HEK293 (cell line): ENCODE measurements around the gene NDOR1.
A peak's percentile ranks its signal among the peaks of the same experiment; 100 is the strongest.

ENCODE experiments used
- CTCF ChIA-PET: fragments of 350-600 bp; formaldehyde crosslinking; extraction: SDS; loops from one replicate; lab custom pipeline; 2021; ENCODE audit warnings: antibody characterized with exemption; lab: Yijun Ruan, JAX
- POLR2A ChIA-PET: fragments of 300-600 bp; formaldehyde crosslinking; extraction: SDS; loops from one replicate; lab custom pipeline; 2020; ENCODE audit warnings: antibody characterized with exemption, inconsistent platforms; lab: Yijun Ruan, JAX
- H3K27ac ChIP-seq: fragments of 200-500 bp; sonication (Bioruptor generic); 2 replicates; pipeline ENCODE4 v1.5.1; 2014; ENCODE audit warnings: low read depth, low read length, control low read depth, inconsistent platforms; ENCODE audit errors: extremely low read depth
- H3K36me3 ChIP-seq, 2 experiments: fragments of 200-500 bp in 1 of 2; sonication (Bioruptor generic) in 1 of 2; 1 replicate in 1 of 2; 2 replicates in 1 of 2; pipeline ENCODE4 v1.5.1; 2014 to 2017; ENCODE audit warnings: inconsistent platforms in 2 of 2, low read length in 2 of 2; ENCODE audit not compliant: control insufficient read depth in 2 of 2, insufficient read depth in 1 of 2
- H3K4me1 ChIP-seq: fragments of 200-500 bp; sonication (Bioruptor generic); 2 replicates; pipeline ENCODE4 v1.5.1; 2014; ENCODE audit warnings: mild to moderate bottlenecking, low read length, inconsistent platforms; ENCODE audit not compliant: control insufficient read depth, insufficient read depth
- H3K4me3 ChIP-seq: 2 replicates; pipeline ENCODE4 v1.5.1; 2011; ENCODE audit warnings: low read depth, mild to moderate bottlenecking, control low read depth, low read length, moderate library complexity
- H3K9me3 ChIP-seq: fragments of 200-500 bp; sonication (Bioruptor generic); 2 replicates; pipeline ENCODE4 v1.5.1; 2014; ENCODE audit warnings: low read depth, low read length, inconsistent platforms; ENCODE audit not compliant: control insufficient read depth, insufficient read depth
- CTCF ChIP-seq: fragments of 450-650 bp; formaldehyde crosslinking; IDR thresholded peaks from 2 replicates; pipeline ENCODE4 v1.5.1; 2016; ENCODE audit warnings: missing biosample characterization, missing genetic modification characterization
- HOXC10 ChIP-seq: sonication (generic); formaldehyde crosslinking; IDR thresholded peaks from 2 replicates; pipeline ENCODE4 v1.8.1; 2023; ENCODE audit warnings: mild to moderate bottlenecking, missing genetic modification reagents
- PRDM10 ChIP-seq: fragments of 450-650 bp; formaldehyde crosslinking; IDR thresholded peaks from 2 replicates; pipeline ENCODE4 v1.5.1; 2016; ENCODE audit warnings: missing biosample characterization, missing genetic modification characterization
- SALL2 ChIP-seq: fragments of 450-650 bp; formaldehyde crosslinking; IDR thresholded peaks from 2 replicates; pipeline ENCODE4 v1.5.0; 2017; ENCODE audit warnings: missing biosample characterization, mild to moderate bottlenecking, missing genetic modification characterization, borderline replicate concordance
- SCRT1 ChIP-seq: fragments of 450-650 bp; formaldehyde crosslinking; IDR thresholded peaks from 2 replicates; pipeline ENCODE4 v1.5.1; 2016; ENCODE audit warnings: missing biosample characterization, missing genetic modification characterization, borderline replicate concordance
- ZNF10 ChIP-seq: fragments of 450-650 bp; formaldehyde crosslinking; IDR thresholded peaks from 2 replicates; pipeline ENCODE4 v1.5.1; 2017; ENCODE audit warnings: missing biosample characterization, missing genetic modification characterization
- ZNF146 ChIP-seq: fragments of 450-650 bp; formaldehyde crosslinking; IDR thresholded peaks from 2 replicates; pipeline ENCODE4 v1.5.1; 2016; ENCODE audit warnings: missing biosample characterization, missing genetic modification characterization
- ZNF169 ChIP-seq: fragments of 450-650 bp; formaldehyde crosslinking; IDR thresholded peaks from 2 replicates; pipeline ENCODE4 v1.5.1; 2016; ENCODE audit warnings: missing biosample characterization, missing genetic modification characterization
- ZNF184 ChIP-seq: fragments of 450-650 bp; IDR thresholded peaks from 2 replicates; pipeline ENCODE4 v1.5.1; 2018; ENCODE audit warnings: missing biosample characterization, mild to moderate bottlenecking, missing genetic modification characterization
- ZNF248 ChIP-seq: fragments of 450-650 bp; formaldehyde crosslinking; IDR thresholded peaks from 2 replicates; pipeline ENCODE4 v1.5.1; 2017; ENCODE audit warnings: missing biosample characterization, missing genetic modification characterization
- ZNF37A ChIP-seq: fragments of 450-650 bp; IDR thresholded peaks from 2 replicates; pipeline ENCODE4 v1.5.1; 2018; ENCODE audit warnings: missing biosample characterization, missing genetic modification characterization
- ZNF433 ChIP-seq: fragments of 450-650 bp; formaldehyde crosslinking; IDR thresholded peaks from 2 replicates; pipeline ENCODE4 v1.5.1; 2016; ENCODE audit warnings: missing biosample characterization, missing genetic modification characterization, low read depth
- ZNF513 ChIP-seq: fragments of 450-650 bp; IDR thresholded peaks from 2 replicates; pipeline ENCODE4 v1.5.1; 2018; ENCODE audit warnings: missing biosample characterization, missing genetic modification characterization
- ZNF521 ChIP-seq: fragments of 450-650 bp; formaldehyde crosslinking; IDR thresholded peaks from 2 replicates; pipeline ENCODE4 v1.5.1; 2017; ENCODE audit warnings: missing biosample characterization, mild to moderate bottlenecking, missing genetic modification characterization
- ZNF600 ChIP-seq: fragments of 450-650 bp; formaldehyde crosslinking; IDR thresholded peaks from 2 replicates; pipeline ENCODE4 v1.5.1; 2016; ENCODE audit warnings: missing biosample characterization, missing genetic modification characterization
- ZNF677 ChIP-seq: fragments of 450-650 bp; IDR thresholded peaks from 2 replicates; pipeline ENCODE4 v1.5.0; 2018; ENCODE audit warnings: missing biosample characterization, mild to moderate bottlenecking, missing genetic modification characterization, moderate library complexity
- ZNF843 ChIP-seq: fragments of 450-650 bp; formaldehyde crosslinking; IDR thresholded peaks from 2 replicates; pipeline ENCODE4 v1.5.1; 2016; ENCODE audit warnings: missing biosample characterization, missing genetic modification characterization
- TF ChIP-seq, protein P1 (sequence below): fragments of 450-650 bp; formaldehyde crosslinking; IDR thresholded peaks from 2 replicates; pipeline ENCODE4 v1.5.1; 2016; ENCODE audit warnings: missing biosample characterization, missing genetic modification characterization
- TF ChIP-seq, protein P2 (sequence below): fragments of 450-650 bp; formaldehyde crosslinking; IDR thresholded peaks from 2 replicates; pipeline ENCODE4 v1.5.1; 2016; ENCODE audit warnings: missing biosample characterization, missing genetic modification characterization, borderline replicate concordance

NDOR1 gene

DNA sequence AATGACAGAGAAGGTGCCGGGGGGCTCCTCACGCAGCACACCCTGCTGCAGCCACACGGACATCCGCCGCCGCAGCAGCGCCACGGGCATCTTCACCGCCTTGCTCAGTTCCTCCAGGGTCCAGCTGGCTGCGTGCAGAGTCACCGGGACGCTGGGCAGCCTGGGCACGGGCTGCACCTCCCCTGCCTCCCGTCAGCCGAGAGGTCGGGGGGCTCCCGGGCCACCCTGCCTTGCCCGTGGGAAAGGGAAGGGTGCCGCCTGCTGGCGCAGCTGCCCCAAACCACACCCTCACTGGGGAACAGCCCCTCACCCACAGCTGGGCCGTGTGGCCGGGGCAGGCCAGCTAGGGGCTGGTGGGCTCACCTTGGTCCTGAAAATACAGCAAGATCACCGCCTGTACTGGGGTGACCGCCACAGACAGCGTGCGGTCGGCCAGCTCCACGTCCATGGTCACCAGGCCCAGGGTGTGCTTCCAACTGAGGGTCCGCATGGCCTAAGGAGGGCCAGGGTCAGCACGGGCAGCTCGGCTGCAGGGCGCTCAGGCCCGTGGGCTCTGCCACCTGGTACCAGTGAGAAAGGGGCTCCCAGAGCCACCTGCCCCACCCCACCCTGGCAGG, 30.0 kb upstream of the NDOR1 start:
- Histone ChIP-seq H3K4me3 (no peak overlapping the region), H3K27ac (no peak overlapping the region), H3K9me3 (no peaks in the 10 kb centered on the region), H3K4me1 (no peaks in the 10 kb centered on the region), H3K36me3 (peaks cover 0 to 35% of the 10 kb centered on the region in 2 experiments; a peak in 2 of 3 replicates)
- POLR2A ChIA-PET, result interaction anchor here (0.8 to 3.1 kb wide), 6 partner anchors 8 to 69 kb away, joined by 3 to 20 read pairs (median 6); partner anchors contain the start of genes ANAPC2 and SSNA1
- TF ChIP-seq HOXC10 (CRISPR knock-in tag), result 0 out of 2 replicates have a peak, but pooled peaks have one; percentile 28
- TF ChIP-seq ZNF843 (tag by site-specific recombination), result no peak
- CTCF ChIA-PET, result interaction anchor here (1.1 to 3.1 kb wide), 4 partner anchors 20 to 61 kb away, joined by 4 to 12 read pairs (median 6); no protein-coding TSS in a partner anchor

DNA sequence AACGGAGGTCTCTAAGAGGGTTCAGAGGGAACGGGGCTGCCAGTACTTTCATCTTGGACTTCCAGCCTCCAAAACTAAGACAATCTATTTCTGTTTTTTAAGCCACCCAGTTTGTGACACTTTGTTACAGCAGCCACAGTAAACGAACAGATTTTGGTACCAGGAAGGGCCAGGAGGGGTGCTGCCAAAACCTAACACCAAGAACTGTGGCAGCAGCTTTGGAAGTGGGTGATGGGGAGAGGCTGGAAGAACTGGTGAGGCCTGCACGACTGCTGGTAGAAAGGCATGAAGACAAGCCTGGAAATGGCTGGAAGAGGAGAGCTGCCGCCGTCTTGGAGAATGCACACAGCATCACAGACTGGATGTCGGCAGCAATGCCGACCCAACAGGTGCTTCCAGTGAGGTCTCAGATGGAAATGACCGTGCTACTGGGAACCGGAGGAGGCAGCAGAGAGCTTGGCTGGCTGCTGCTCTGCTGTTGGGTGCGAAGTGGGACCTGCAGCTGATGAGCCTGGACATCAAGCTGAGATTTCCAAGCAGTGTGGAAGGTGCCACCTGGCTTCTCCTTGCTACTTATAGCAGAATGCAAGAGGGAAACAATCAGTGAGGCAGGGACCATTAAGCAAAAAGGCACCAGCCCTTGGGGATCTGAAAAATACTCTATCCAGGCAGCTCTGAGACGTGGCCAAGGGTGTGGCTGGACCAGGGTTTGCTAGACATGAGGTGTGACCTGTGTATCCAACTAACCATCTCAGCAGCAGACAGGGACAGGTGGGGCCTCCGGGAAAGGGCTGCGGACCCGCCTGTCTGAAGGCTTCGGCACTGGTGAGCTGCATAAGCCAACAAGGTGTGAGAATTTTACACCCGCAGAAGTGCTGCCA, 29.0 kb upstream of the NDOR1 start:
- ChIA-PET CTCF (interaction anchor here (0.7 to 3.1 kb wide), 11 partner anchors 11 to 76 kb away, joined by 3 to 15 read pairs (median 5); partner anchors contain the start of genes RNF224 and SSNA1), POLR2A (interaction anchor here (0.6 to 3.1 kb wide), 14 partner anchors 9 to 68 kb away, joined by 3 to 20 read pairs (median 6); partner anchors contain the start of genes ANAPC2, RNF224, SSNA1 and TPRN)
- Histone ChIP-seq H3K9me3 (no peaks in the 10 kb centered on the region), H3K36me3 (peaks cover 0 to 46% of the 10 kb centered on the region in 2 experiments; a peak in 2 of 3 replicates), H3K4me3 (no peak overlapping the region), H3K4me1 (no peaks in the 10 kb centered on the region), H3K27ac (no peak overlapping the region)
- TF ChIP-seq ZNF146 (tag by site-specific recombination) (no peak), ZNF600 (tag by site-specific recombination) (peak; percentile 91), ZNF521 (tag by site-specific recombination) (no peak), CTCF (tag by site-specific recombination) (peak; percentile 64), ZNF248 (tag by site-specific recombination) (no peak), HOXC10 (CRISPR knock-in tag) (no peak), ZNF184 (tag by site-specific recombination) (no peak), ZNF677 (tag by site-specific recombination) (no peak), ZNF433 (tag by site-specific recombination) (no peak), SALL2 (tag by site-specific recombination) (no peak), ZNF37A (tag by site-specific recombination) (no peak), ZNF10 (tag by site-specific recombination) (peak; percentile 89), PRDM10 (no peak), ZNF169 (tag by site-specific recombination) (no peak), SCRT1 (tag by site-specific recombination) (peak; percentile 99), ZNF513 (no peak)
- TF ChIP-seq, protein P1, sequence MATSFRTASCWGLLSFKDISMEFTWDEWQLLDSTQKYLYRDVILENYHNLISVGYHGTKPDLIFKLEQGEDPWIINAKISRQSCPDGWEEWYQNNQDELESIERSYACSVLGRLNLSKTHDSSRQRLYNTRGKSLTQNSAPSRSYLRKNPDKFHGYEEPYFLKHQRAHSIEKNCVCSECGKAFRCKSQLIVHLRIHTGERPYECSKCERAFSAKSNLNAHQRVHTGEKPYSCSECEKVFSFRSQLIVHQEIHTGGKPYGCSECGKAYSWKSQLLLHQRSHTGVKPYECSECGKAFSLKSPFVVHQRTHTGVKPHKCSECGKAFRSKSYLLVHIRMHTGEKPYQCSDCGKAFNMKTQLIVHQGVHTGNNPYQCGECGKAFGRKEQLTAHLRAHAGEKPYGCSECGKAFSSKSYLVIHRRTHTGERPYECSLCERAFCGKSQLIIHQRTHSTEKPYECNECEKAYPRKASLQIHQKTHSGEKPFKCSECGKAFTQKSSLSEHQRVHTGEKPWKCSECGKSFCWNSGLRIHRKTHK (tag by site-specific recombination), result no peak
- TF ChIP-seq, protein P2, sequence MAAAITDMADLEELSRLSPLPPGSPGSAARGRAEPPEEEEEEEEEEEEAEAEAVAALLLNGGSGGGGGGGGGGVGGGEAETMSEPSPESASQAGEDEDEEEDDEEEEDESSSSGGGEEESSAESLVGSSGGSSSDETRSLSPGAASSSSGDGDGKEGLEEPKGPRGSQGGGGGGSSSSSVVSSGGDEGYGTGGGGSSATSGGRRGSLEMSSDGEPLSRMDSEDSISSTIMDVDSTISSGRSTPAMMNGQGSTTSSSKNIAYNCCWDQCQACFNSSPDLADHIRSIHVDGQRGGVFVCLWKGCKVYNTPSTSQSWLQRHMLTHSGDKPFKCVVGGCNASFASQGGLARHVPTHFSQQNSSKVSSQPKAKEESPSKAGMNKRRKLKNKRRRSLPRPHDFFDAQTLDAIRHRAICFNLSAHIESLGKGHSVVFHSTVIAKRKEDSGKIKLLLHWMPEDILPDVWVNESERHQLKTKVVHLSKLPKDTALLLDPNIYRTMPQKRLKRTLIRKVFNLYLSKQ, result no peak
